Mammary epithelial cell (primary cell): ENCODE measurements around the gene CFAP45.

Source experiments
- CTCF ChIP-seq, 2 donors: IDR thresholded peaks in 1 of 2; conservative IDR thresholded peaks in 1 of 2; 2 replicates each; pipeline ENCODE4 v1.5.1; 2011 to 2012; ENCODE audit warnings: inconsistent platforms in 2 of 2, low read length in 2 of 2, mild to moderate bottlenecking in 2 of 2, control low read depth in 1 of 2, low read depth in 1 of 2; ENCODE audit not compliant: insufficient read depth in 1 of 2; ENCODE audit errors: extremely low read depth in 1 of 2
- EZH2 ChIP-seq: IDR thresholded peaks from 2 replicates; pipeline ENCODE4 v1.6.1; 2012; ENCODE audit warnings: low read length, inconsistent platforms, borderline replicate concordance

GRCh38 chr1:159890390-159890789 is 9.6 kb downstream of the CFAP45 start:
- TF ChIP-seq CTCF (conservative IDR thresholded peaks at IDR 0.05 in 1 of 2, IDR thresholded peaks at IDR 0.05 in 1 of 2; ENCODE audit: extremely low read depth in 1 of 2, insufficient read depth in 1 of 2, low read depth in 1 of 2, low read length in 2 of 2) = no peak
- no peak for TF ChIP-seq EZH2
